Neuronal stem cell (in vitro differentiated cells): Measurements from ENCODE around the gene CCM2L.
"Not testable (repeated sequence)": the region's sequence is repeated elsewhere in the genome, so short reads cannot be mapped to it uniquely, and the experiment has no call there.

ENCODE experiments used
- DNase-seq: peaks from one replicate; pipeline ENCODE4 v3.0.0-alpha.2; 2013; ENCODE audit warnings: low spot score
- H2AFZ ChIP-seq: one replicate; pipeline ENCODE4 v1.6.1; 2013; ENCODE audit warnings: mild to moderate bottlenecking, low read length, inconsistent platforms
- H2AK5ac ChIP-seq: 2 replicates; pipeline ENCODE4 v1.6.1; 2013; ENCODE audit warnings: low read depth, mild to moderate bottlenecking, inconsistent platforms, low read length, moderate library complexity, mixed read lengths
- H2BK120ac ChIP-seq: 2 replicates; pipeline ENCODE4 v1.6.1; 2013; ENCODE audit warnings: low read depth, mild to moderate bottlenecking, inconsistent platforms, low read length, moderate library complexity, mixed read lengths
- H2BK12ac ChIP-seq: one replicate; pipeline ENCODE4 v1.6.1; 2013; ENCODE audit warnings: low read length, inconsistent platforms
- H2BK15ac ChIP-seq: 2 replicates; pipeline ENCODE4 v1.6.1; 2013; ENCODE audit warnings: mild to moderate bottlenecking, low read length, inconsistent platforms, mixed read lengths
- H2BK5ac ChIP-seq: one replicate; pipeline ENCODE4 v1.6.1; 2013; ENCODE audit warnings: inconsistent platforms, mild to moderate bottlenecking, low read length, moderate library complexity
- H3K14ac ChIP-seq: one replicate; pipeline ENCODE4 v1.6.1; 2013; ENCODE audit warnings: low read length, inconsistent platforms
- H3K18ac ChIP-seq: 2 replicates; pipeline ENCODE4 v1.6.1; 2013; ENCODE audit warnings: low read length, inconsistent platforms
- H3K23ac ChIP-seq: 2 replicates; pipeline ENCODE4 v1.6.1; 2013; ENCODE audit warnings: low read depth, mild to moderate bottlenecking, mixed read lengths, low read length, inconsistent platforms; ENCODE audit not compliant: poor library complexity
- H3K27ac ChIP-seq: replicated peaks from 3 replicates; pipeline ENCODE4 v1.5.1; 2013; ENCODE audit warnings: low read length, inconsistent platforms
- H3K27me3 ChIP-seq, 3 experiments: 2 replicates each; pipeline ENCODE4 v1.6.1; 2013; ENCODE audit warnings: low read length in 3 of 3, mild to moderate bottlenecking in 2 of 3, inconsistent platforms in 1 of 3, low read depth in 1 of 3, mixed read lengths in 1 of 3, moderate library complexity in 1 of 3; ENCODE audit not compliant: control insufficient read depth in 3 of 3, insufficient read depth in 3 of 3
- H3K36me3 ChIP-seq, 2 donors: replicated peaks in 1 of 2; 2 replicates each; pipeline ENCODE4 v1.6.1; 2013; ENCODE audit warnings: low read length in 2 of 2; ENCODE audit not compliant: control insufficient read depth in 2 of 2, insufficient read depth in 2 of 2
- H3K4ac ChIP-seq: 2 replicates; pipeline ENCODE4 v1.6.1; 2013; ENCODE audit warnings: inconsistent platforms, mild to moderate bottlenecking, low read length, moderate library complexity
- H3K4me1 ChIP-seq, 2 donors: 1 replicate in 1 of 2; 2 replicates in 1 of 2; pipeline ENCODE4 v1.6.1; 2013; ENCODE audit warnings: low read length in 2 of 2, low read depth in 1 of 2; ENCODE audit not compliant: control insufficient read depth in 2 of 2, insufficient read depth in 1 of 2
- H3K4me2 ChIP-seq: one replicate; pipeline ENCODE4 v1.6.1; 2013; ENCODE audit warnings: mild to moderate bottlenecking, low read length, inconsistent platforms; ENCODE audit not compliant: insufficient read depth, poor library complexity, severe bottlenecking
- H3K4me3 ChIP-seq, 2 donors: 2 replicates each; pipeline ENCODE4 v1.5.1; 2013; ENCODE audit warnings: low read length in 2 of 2, mild to moderate bottlenecking in 2 of 2, inconsistent platforms in 1 of 2, moderate library complexity in 1 of 2
- H3K79me1 ChIP-seq: one replicate; pipeline ENCODE4 v1.6.1; 2013; ENCODE audit warnings: low read depth, mild to moderate bottlenecking, inconsistent platforms, low read length, moderate library complexity
- H3K9ac ChIP-seq: one replicate; pipeline ENCODE4 v1.6.1; 2013; ENCODE audit warnings: mild to moderate bottlenecking, low read depth, low read length, inconsistent platforms; ENCODE audit not compliant: poor library complexity
- H3K9me3 ChIP-seq, 2 donors: replicated peaks in 1 of 2; 2 replicates each; pipeline versions ENCODE3 to v1.6.1; 2013; ENCODE audit warnings: low read length in 2 of 2, mild to moderate bottlenecking in 2 of 2, inconsistent platforms in 1 of 2, low read depth in 1 of 2, mixed read lengths in 1 of 2, moderate library complexity in 1 of 2; ENCODE audit not compliant: control insufficient read depth in 2 of 2, insufficient read depth in 1 of 2
- H4K8ac ChIP-seq: one replicate; pipeline ENCODE4 v1.6.1; 2013; ENCODE audit warnings: low read depth, mild to moderate bottlenecking, inconsistent platforms, low read length, moderate library complexity
- H4K91ac ChIP-seq: one replicate; pipeline ENCODE4 v1.6.1; 2013; ENCODE audit warnings: low read length, low read depth, mild to moderate bottlenecking, inconsistent platforms; ENCODE audit not compliant: poor library complexity
- WGBS, 2 donors: extraction: QIAGEN DNeasy Blood & Tissue Kit; methylation state at CpG; one replicate each; pipeline ENCODE4 v1.1.7; 2013; ENCODE audit warnings: missing lambda C conversion rate in 2 of 2, mixed read lengths in 1 of 2; ENCODE audit not compliant: insufficient read length in 2 of 2, insufficient replicate concordance in 1 of 2; ENCODE audit errors: extremely low coverage in 2 of 2; 5-methylcytosine and 5-hydroxymethylcytosine counted together

The CCM2L gene

GRCh38 chr20:32033721-32034120, 23.5 kb downstream of the CCM2L start:
- H3K27me3 ChIP-seq, result peaks cover 0 to 62% (median 8%) of the 10 kb centered on the region in 3 experiments
- WGBS, 2 donors, result no CpG with 5 or more reads among the region's 3 CpGs
- H3K4me3 ChIP-seq, result not testable (repeated sequence)

DNA sequence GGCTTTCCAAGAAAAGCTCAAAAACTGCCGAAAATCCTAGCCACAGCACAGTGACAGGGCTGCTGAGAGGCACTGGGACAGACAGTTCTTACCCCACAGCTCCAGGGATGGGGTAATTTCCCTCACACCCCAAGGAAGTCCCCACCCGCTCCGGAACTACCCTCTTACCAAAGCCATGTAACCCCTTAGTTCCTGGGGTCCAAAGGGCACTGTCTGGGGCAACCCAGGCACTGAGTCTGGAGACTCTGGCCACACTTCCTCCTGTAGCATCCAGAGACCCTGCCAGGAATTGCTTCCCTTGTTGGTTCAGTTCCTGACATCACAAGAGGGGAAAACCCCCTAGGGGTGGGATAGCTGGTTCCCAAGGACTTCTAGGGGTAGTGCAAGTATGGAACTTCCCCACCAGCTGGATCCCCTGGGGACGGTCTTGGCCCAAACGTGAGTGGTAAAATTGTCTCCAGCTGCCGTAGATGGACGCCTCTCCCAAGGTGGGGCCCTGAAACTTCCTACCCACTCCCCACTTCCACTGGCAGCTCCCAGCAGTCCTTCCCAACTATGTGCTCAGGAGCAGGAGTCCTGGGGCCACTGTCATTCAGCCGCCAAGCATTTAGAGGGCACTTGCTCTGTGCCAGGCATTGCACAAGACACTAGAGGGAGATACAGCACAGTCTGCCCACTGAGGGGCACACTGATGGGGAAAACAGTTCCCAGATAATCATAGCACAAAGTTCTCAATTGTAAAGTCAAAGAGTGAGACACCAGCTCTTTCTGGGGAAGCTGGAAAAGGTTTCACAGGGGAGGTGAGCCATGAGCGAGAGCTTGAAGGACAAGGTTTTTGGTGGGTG, 24.6 kb downstream of the CCM2L start:
- Histone ChIP-seq H2BK15ac (no peak overlapping the region), H3K4ac (no peak overlapping the region), H3K14ac (no peak overlapping the region), H3K27me3 (peaks cover 0 to 52% (median 8%) of the 10 kb centered on the region in 3 experiments), H3K27ac (no peak overlapping the region), H4K91ac (no peak overlapping the region), H3K23ac (no peak overlapping the region), H4K8ac (no peak overlapping the region), H2BK12ac (no peak overlapping the region), H3K4me3 (no peak overlapping the region), H3K4me2 (no peak overlapping the region), H2BK5ac (no peak overlapping the region), H3K18ac (peak overlapping the region; percentile 16), H3K4me1 (peaks cover 0 to 1% of the 10 kb centered on the region in 2 donors), H2AK5ac (peak overlapping the region; percentile 11), H3K9ac (no peak overlapping the region), H2BK120ac (no peak overlapping the region), H2AFZ (no peak overlapping the region), H3K9me3 (no peaks in the 10 kb centered on the region), H3K79me1 (no peaks in the 10 kb centered on the region), H3K36me3 (no peaks in the 10 kb centered on the region)
- WGBS, 2 donors, result no CpG with 5 or more reads among the region's 9 CpGs
- no peak for DNase-seq

More at GRCh38 chr20:32033721-32034120, 23.5 kb downstream of the CCM2L start:
- H2AK5ac ChIP-seq, H3K14ac ChIP-seq, H2BK15ac ChIP-seq, H3K9ac ChIP-seq, H3K23ac ChIP-seq, H3K27ac ChIP-seq, H2BK120ac ChIP-seq, H3K9me3 ChIP-seq, H4K8ac ChIP-seq, DNase-seq, H3K18ac ChIP-seq, H3K4ac ChIP-seq, H2AFZ ChIP-seq, H4K91ac ChIP-seq, H3K4me2 ChIP-seq, H3K36me3 ChIP-seq, H3K4me1 ChIP-seq, H3K79me1 ChIP-seq, H2BK5ac ChIP-seq, H2BK12ac ChIP-seq: not testable (repeated sequence)

GRCh38 chr20:32035426-32035779, 25.2 kb downstream of the CCM2L start:
- no peak overlapping the region for H2AFZ ChIP-seq

DNA sequence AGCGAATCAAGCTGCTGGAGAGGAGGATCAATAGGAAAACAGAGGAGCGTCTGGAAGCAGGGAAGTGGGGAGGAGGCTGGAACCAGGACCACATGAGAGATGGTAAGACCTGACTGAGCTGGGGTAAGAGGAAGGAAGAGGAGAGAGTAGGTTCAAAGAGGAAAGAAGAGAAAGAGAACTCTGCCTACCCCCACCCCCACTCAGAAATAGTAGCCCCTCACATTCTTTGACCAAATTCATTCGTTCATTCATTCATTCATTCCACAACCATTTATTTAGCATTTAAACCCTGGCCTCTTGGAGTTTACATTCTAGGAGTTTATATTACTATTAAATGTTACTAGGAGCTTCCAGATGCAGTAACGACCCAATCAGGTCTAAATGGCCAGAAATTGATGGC, 26.0 kb downstream of the CCM2L start:
- no peak overlapping the region for H3K27ac ChIP-seq
- no peak overlapping the region for H3K4ac ChIP-seq
- no peak overlapping the region for H4K8ac ChIP-seq
- H4K91ac ChIP-seq, result no peak overlapping the region
- DNase-seq, result no peak
- WGBS, 2 donors, result 100% methylated on average over 1 of the region's 4 CpGs; no CpG with 5 or more reads in 1 of the 2 donors
- no peak overlapping the region for H3K4me3 ChIP-seq
- no peaks in the 10 kb centered on the region for H3K9me3 ChIP-seq
- H3K27me3 ChIP-seq, result peaks cover 0 to 48% (median 2%) of the 10 kb centered on the region in 3 experiments
- H3K18ac ChIP-seq, result no peak overlapping the region
- H3K23ac ChIP-seq, result no peak overlapping the region
- no peak overlapping the region for H2BK12ac ChIP-seq
- no peak overlapping the region for H2BK5ac ChIP-seq
- no peak overlapping the region for H2BK15ac ChIP-seq
- H3K4me1 ChIP-seq, result peaks cover 0 to 2% of the 10 kb centered on the region in 2 donors
- H3K79me1 ChIP-seq, result no peaks in the 10 kb centered on the region
- H3K36me3 ChIP-seq, result no peaks in the 10 kb centered on the region
- no peak overlapping the region for H3K14ac ChIP-seq
- no peak overlapping the region for H2AFZ ChIP-seq
- no peak overlapping the region for H3K4me2 ChIP-seq
- H2AK5ac ChIP-seq, result no peak overlapping the region
- no peak overlapping the region for H3K9ac ChIP-seq
- H2BK120ac ChIP-seq, result no peak overlapping the region

More at GRCh38 chr20:32035426-32035779, 25.2 kb downstream of the CCM2L start:
- Histone ChIP-seq H3K9me3 (no peaks in the 10 kb centered on the region), H3K4me2 (no peak overlapping the region), H2BK15ac (no peak overlapping the region), H3K27ac (no peak overlapping the region), H3K14ac (no peak overlapping the region), H3K36me3 (no peaks in the 10 kb centered on the region), H2AK5ac (no peak overlapping the region), H2BK12ac (no peak overlapping the region), H3K9ac (no peak overlapping the region), H3K23ac (no peak overlapping the region), H3K79me1 (no peaks in the 10 kb centered on the region), H3K4me3 (no peak overlapping the region), H2BK5ac (no peak overlapping the region), H3K27me3 (peaks cover 0 to 48% (median 8%) of the 10 kb centered on the region in 3 experiments), H2BK120ac (no peak overlapping the region), H3K4me1 (peaks cover 0 to 1% of the 10 kb centered on the region in 2 donors), H4K91ac (no peak overlapping the region), H3K18ac (no peak overlapping the region), H3K4ac (no peak overlapping the region), H4K8ac (no peak overlapping the region)
- WGBS, 2 donors, result no CpG with 5 or more reads among the region's 8 CpGs
- no peak for DNase-seq
